Kidney (tissue), 14 donors: ENCODE measurements around the gene KLHL30. TPM values are rescaled to one million over a fixed set of nuclear protein-coding genes. Genes with fewer than 3 reads are reported as not detected.

Experiments
- DNase-seq, 5 donors: peaks; one replicate each; pipeline ENCODE4 v3.0.0-alpha.2; 2013 to 2020
- FAIRE-seq: peaks from 2 replicates; lab custom pipeline; 2012; peaks lifted over from hg19 to GRCh38; lab: Jason Lieb, UNC
- H3K27ac ChIP-seq, 2 donors: one replicate each; pipeline ENCODE4 v1.7.0; 2013; ENCODE audit warnings: low read depth in 2 of 2, low read length in 2 of 2, inconsistent platforms in 1 of 2
- H3K27me3 ChIP-seq: one replicate; pipeline ENCODE4 v1.7.1; 2013; ENCODE audit warnings: low read length, inconsistent platforms; ENCODE audit not compliant: control insufficient read depth, insufficient read depth
- H3K36me3 ChIP-seq, 3 donors: one replicate each; pipeline versions ENCODE4 v1.7.0 to v1.7.1; 2013; ENCODE audit warnings: low read length in 3 of 3, control low read depth in 1 of 3, inconsistent platforms in 1 of 3; ENCODE audit not compliant: insufficient read depth in 3 of 3, control insufficient read depth in 2 of 3
- H3K4me1 ChIP-seq, 3 donors: one replicate each; pipeline versions ENCODE4 v1.7.0 to v1.7.1; 2013; ENCODE audit warnings: low read length in 3 of 3, inconsistent platforms in 1 of 3, low read depth in 1 of 3; ENCODE audit not compliant: control insufficient read depth in 2 of 3, insufficient read depth in 2 of 3
- H3K4me3 ChIP-seq, 3 donors: one replicate each; pipeline versions ENCODE4 v1.7.0 to v1.8.1; 2013; ENCODE audit warnings: low read length in 3 of 3, control low read depth in 1 of 3, inconsistent platforms in 1 of 3
- H3K9ac ChIP-seq, 3 donors: one replicate each; pipeline versions ENCODE4 v1.7.0 to v1.7.1; 2013; ENCODE audit warnings: low read length in 3 of 3, control low read depth in 1 of 3, inconsistent platforms in 1 of 3
- H3K9me3 ChIP-seq, 3 donors: one replicate each; pipeline versions ENCODE4 v1.7.0 to v1.7.1; 2013; ENCODE audit warnings: low read length in 3 of 3, control low read depth in 1 of 3, inconsistent platforms in 1 of 3; ENCODE audit not compliant: control insufficient read depth in 2 of 3, insufficient read depth in 1 of 3
- intact Hi-C: fragments of 100-400 bp; cut with DNase I; formaldehyde crosslinking; loops from one replicate; pipeline ENCODE4 v1.11.1; 2022
- polyA plus RNA-seq: library from polyadenylated mRNA; stranded (reverse); fragments of 350-450 nt; fragmentation: Illumina TruSeq; extraction: RNeasy Lipid Tissue Mini Kit (QIAGEN cat#74804); gene quantifications from one replicate; pipeline ENCODE4 v1.2.3, GENCODE V29; 2014; ENCODE audit warnings: low read depth, low replicate concordance; ENCODE audit not compliant: insufficient read depth
- total RNA-seq: library from RNA; stranded (reverse); fragmentation: NEBNext Ultra II Directional; extraction: Animal tissue kit (Norgen Biotek cat#: 25700); gene quantifications from one replicate; pipeline ENCODE4 v1.2.1, GENCODE V29; 2021
- TF ChIP-seq, protein P1 (sequence below): IDR thresholded peaks from 3 replicates; pipeline ENCODE4 v1.5.1; 2012; ENCODE audit warnings: mild to moderate bottlenecking, moderate library complexity, borderline replicate concordance; ENCODE audit not compliant: insufficient read depth; ENCODE audit errors: extremely low read depth
- donor health status: control.
- donor health status: control.
- donor health status: control.
- donor health status: control.
- donor health status: control.
- donor health status: DM: yes; HTN: yes; CAD: no.
- donor health status: Normal renal cell carcinoma (clear cell type).

Gene KLHL30
- total and polyA plus RNA-seq, 2 donors from 2014 or later, result 0.24 to 5.7 TPM

DNA sequence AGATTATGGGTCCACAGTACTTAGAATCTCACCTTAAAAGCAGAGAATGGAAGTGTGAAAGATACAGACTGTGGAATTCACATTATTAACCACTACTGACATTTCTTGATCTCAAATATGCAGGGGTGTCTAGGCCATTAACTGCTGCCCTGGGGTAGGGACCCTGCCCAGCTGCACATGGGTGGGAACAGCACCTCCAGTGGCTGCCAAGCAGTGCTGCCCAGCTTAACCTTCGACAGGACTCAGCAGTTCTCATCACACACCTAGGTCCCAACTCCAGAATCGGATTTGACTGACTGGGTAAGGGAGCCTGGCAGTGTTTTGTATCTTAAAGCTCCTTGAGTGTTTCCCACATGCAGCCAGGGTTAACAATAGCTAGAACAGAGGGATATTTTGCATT is 35.2 kb downstream of the KLHL30 start:
- intact Hi-C loops, result no loop called here
- peaks cover 3 to 11% (median 5%) of the 10 kb centered on the region in 3 donors for H3K4me1 ChIP-seq
- no peak overlapping the region for H3K4me3 ChIP-seq
- no peak for DNase-seq
- H3K9ac ChIP-seq, result no peak overlapping the region
- no peaks in the 10 kb centered on the region for H3K27me3 ChIP-seq
- H3K9me3 ChIP-seq, result no peaks in the 10 kb centered on the region
- no peak overlapping the region for H3K27ac ChIP-seq
- H3K36me3 ChIP-seq, result peaks cover 7 to 63% (median 34%) of the 10 kb centered on the region in 3 donors
- TF ChIP-seq, protein P1, sequence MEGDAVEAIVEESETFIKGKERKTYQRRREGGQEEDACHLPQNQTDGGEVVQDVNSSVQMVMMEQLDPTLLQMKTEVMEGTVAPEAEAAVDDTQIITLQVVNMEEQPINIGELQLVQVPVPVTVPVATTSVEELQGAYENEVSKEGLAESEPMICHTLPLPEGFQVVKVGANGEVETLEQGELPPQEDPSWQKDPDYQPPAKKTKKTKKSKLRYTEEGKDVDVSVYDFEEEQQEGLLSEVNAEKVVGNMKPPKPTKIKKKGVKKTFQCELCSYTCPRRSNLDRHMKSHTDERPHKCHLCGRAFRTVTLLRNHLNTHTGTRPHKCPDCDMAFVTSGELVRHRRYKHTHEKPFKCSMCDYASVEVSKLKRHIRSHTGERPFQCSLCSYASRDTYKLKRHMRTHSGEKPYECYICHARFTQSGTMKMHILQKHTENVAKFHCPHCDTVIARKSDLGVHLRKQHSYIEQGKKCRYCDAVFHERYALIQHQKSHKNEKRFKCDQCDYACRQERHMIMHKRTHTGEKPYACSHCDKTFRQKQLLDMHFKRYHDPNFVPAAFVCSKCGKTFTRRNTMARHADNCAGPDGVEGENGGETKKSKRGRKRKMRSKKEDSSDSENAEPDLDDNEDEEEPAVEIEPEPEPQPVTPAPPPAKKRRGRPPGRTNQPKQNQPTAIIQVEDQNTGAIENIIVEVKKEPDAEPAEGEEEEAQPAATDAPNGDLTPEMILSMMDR, result no peak
- FAIRE-seq, result no peak

DNA sequence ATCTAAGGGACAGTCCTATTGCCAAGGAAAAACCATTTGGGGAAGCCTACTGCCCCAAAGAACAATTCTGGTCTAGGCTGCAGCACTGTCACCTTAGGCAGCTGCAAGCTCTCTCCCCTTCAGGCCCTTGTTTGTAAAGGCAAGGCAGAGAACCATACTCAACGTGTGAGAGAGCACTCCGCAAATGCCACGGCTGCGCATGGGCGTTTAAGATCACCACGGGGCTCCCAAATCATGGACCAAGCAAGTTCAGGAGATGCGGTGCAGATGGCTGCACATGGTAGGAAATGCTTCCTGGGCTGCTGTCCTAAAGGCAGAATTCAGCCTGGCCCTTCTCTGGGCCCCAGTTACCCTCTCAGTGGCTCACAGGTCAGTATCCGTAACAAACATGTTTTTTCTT is 35.8 kb downstream of the KLHL30 start:
- Histone ChIP-seq H3K4me1 (peaks cover 3 to 11% (median 4%) of the 10 kb centered on the region in 3 donors), H3K9me3 (no peaks in the 10 kb centered on the region), H3K27me3 (no peaks in the 10 kb centered on the region), H3K4me3 (no peak overlapping the region), H3K27ac (no peak overlapping the region), H3K36me3 (peaks cover 7 to 68% (median 33%) of the 10 kb centered on the region in 3 donors), H3K9ac (no peak overlapping the region)
- DNase-seq (no peak), FAIRE-seq (no peak)
- intact Hi-C loops, result no loop called here
- TF ChIP-seq, protein P1, result no peak

DNA sequence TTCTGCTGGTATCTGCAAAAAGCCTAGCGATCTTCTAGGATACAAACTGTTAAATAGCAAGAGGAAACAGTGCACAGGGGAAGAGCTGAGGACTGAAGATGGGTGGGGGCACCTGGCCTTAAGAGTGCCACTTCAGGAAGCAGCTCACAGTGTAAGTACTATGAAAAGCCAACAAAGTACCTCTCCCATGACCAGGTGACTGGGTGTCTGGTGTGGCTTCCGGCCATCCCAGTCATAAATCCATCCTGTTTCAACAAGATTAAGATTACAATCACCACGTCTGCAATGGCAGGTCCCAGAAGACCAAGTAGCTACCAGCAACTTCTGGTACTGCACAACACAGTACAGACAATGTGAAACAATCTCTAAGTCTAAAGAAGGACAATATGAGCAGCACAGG is 36.2 kb downstream of the KLHL30 start:
- H3K27ac ChIP-seq, result no peak overlapping the region
- H3K9ac ChIP-seq, result no peak overlapping the region
- H3K27me3 ChIP-seq, result no peaks in the 10 kb centered on the region
- no peak for FAIRE-seq
- H3K9me3 ChIP-seq, result no peaks in the 10 kb centered on the region
- peaks cover 2 to 11% (median 3%) of the 10 kb centered on the region in 3 donors for H3K4me1 ChIP-seq
- TF ChIP-seq, protein P1, result no peak
- no peak for DNase-seq
- peaks cover 7 to 69% (median 35%) of the 10 kb centered on the region in 3 donors for H3K36me3 ChIP-seq
- H3K4me3 ChIP-seq, result no peak overlapping the region
- intact Hi-C loops, result no loop called here

DNA sequence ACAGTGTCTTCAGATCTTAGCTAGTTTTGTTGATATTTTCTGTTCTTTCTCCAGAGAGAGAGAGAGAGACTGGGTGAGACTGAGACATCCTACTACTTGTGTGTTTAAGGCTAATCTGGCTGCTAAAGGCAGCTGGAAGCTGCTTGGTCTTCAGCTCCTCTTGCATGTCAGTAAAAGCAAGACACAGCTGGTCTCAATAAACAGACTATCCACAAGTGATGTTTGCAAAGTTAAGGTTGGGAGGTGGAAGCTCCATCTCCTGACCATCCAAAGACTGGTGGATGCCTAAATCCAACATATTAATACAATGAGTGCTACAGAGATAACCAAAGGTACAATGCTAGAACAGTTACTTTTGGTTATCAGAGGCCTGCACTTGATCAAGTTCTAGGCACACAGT is 38.1 kb downstream of the KLHL30 start:
- TF ChIP-seq, protein P1, result no peak
- Histone ChIP-seq H3K9me3 (no peaks in the 10 kb centered on the region), H3K27me3 (no peaks in the 10 kb centered on the region), H3K27ac (no peak overlapping the region), H3K4me3 (no peak overlapping the region), H3K4me1 (no peaks in the 10 kb centered on the region), H3K9ac (no peak overlapping the region), H3K36me3 (peaks cover 7 to 70% (median 47%) of the 10 kb centered on the region in 3 donors)
- DNase-seq, result peak in 1 of 5 donors; percentile 55
- no peak for FAIRE-seq
- intact Hi-C loops, result no loop called here
